ENCODE data around the gene KPRP.

DNA sequence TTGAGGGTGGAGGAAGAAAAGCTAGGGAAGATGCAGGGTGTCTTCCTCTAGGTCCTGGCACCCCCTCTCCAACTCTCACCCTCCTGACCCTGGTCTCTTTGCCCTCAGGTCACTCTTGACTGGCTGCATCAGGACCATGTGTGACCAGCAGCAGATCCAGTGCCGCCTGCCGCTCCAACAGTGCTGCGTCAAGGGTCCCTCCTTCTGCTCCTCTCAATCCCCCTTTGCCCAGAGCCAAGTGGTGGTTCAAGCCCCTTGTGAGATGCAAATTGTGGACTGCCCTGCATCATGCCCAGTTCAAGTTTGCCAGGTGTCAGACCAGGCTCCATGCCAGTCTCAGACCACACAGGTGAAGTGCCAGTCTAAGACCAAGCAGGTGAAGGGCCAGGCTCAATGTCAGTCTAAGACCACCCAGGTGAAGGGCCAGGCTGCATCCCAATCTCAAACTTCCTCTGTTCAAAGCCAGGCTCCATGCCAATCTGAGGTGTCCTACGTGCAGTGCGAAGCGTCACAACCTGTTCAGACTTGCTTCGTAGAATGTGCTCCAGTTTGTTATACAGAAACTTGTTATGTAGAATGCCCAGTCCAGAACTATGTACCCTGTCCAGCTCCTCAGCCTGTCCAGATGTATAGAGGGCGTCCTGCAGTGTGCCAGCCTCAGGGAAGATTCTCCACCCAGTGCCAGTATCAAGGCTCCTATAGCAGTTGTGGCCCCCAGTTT, 1.8 kb downstream of the KPRP start:
- TF ChIP-seq YY1 (tag by site-specific recombination; IDR thresholded peaks at IDR 0.05) = no peak
- TF ChIP-seq, protein P1, sequence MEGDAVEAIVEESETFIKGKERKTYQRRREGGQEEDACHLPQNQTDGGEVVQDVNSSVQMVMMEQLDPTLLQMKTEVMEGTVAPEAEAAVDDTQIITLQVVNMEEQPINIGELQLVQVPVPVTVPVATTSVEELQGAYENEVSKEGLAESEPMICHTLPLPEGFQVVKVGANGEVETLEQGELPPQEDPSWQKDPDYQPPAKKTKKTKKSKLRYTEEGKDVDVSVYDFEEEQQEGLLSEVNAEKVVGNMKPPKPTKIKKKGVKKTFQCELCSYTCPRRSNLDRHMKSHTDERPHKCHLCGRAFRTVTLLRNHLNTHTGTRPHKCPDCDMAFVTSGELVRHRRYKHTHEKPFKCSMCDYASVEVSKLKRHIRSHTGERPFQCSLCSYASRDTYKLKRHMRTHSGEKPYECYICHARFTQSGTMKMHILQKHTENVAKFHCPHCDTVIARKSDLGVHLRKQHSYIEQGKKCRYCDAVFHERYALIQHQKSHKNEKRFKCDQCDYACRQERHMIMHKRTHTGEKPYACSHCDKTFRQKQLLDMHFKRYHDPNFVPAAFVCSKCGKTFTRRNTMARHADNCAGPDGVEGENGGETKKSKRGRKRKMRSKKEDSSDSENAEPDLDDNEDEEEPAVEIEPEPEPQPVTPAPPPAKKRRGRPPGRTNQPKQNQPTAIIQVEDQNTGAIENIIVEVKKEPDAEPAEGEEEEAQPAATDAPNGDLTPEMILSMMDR (tag by site-specific recombination; IDR thresholded peaks at IDR 0.05) = no peak
- TF ChIP-seq, protein P2, sequence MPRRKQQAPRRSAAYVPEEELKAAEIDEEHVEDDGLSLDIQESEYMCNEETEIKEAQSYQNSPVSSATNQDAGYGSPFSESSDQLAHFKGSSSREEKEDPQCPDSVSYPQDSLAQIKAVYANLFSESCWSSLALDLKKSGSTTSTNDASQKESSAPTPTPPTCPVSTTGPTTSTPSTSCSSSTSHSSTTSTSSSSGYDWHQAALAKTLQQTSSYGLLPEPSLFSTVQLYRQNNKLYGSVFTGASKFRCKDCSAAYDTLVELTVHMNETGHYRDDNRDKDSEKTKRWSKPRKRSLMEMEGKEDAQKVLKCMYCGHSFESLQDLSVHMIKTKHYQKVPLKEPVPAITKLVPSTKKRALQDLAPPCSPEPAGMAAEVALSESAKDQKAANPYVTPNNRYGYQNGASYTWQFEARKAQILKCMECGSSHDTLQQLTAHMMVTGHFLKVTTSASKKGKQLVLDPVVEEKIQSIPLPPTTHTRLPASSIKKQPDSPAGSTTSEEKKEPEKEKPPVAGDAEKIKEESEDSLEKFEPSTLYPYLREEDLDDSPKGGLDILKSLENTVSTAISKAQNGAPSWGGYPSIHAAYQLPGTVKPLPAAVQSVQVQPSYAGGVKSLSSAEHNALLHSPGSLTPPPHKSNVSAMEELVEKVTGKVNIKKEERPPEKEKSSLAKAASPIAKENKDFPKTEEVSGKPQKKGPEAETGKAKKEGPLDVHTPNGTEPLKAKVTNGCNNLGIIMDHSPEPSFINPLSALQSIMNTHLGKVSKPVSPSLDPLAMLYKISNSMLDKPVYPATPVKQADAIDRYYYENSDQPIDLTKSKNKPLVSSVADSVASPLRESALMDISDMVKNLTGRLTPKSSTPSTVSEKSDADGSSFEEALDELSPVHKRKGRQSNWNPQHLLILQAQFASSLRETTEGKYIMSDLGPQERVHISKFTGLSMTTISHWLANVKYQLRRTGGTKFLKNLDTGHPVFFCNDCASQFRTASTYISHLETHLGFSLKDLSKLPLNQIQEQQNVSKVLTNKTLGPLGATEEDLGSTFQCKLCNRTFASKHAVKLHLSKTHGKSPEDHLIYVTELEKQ (tag by site-specific recombination; IDR thresholded peaks at IDR 0.05; ENCODE audit: borderline replicate concordance) = no peak
- TF ChIP-seq, protein P3, sequence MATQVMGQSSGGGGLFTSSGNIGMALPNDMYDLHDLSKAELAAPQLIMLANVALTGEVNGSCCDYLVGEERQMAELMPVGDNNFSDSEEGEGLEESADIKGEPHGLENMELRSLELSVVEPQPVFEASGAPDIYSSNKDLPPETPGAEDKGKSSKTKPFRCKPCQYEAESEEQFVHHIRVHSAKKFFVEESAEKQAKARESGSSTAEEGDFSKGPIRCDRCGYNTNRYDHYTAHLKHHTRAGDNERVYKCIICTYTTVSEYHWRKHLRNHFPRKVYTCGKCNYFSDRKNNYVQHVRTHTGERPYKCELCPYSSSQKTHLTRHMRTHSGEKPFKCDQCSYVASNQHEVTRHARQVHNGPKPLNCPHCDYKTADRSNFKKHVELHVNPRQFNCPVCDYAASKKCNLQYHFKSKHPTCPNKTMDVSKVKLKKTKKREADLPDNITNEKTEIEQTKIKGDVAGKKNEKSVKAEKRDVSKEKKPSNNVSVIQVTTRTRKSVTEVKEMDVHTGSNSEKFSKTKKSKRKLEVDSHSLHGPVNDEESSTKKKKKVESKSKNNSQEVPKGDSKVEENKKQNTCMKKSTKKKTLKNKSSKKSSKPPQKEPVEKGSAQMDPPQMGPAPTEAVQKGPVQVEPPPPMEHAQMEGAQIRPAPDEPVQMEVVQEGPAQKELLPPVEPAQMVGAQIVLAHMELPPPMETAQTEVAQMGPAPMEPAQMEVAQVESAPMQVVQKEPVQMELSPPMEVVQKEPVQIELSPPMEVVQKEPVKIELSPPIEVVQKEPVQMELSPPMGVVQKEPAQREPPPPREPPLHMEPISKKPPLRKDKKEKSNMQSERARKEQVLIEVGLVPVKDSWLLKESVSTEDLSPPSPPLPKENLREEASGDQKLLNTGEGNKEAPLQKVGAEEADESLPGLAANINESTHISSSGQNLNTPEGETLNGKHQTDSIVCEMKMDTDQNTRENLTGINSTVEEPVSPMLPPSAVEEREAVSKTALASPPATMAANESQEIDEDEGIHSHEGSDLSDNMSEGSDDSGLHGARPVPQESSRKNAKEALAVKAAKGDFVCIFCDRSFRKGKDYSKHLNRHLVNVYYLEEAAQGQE (tag by site-specific recombination; IDR thresholded peaks at IDR 0.05) = no peak
- TF ChIP-seq ZNF510 (tag by site-specific recombination; IDR thresholded peaks at IDR 0.05; ENCODE audit: insufficient replicate concordance) = no peak
- no peak for TF ChIP-seq ZNF274 (IDR thresholded peaks at IDR 0.05; ENCODE audit: low read length)
- no peak for TF ChIP-seq ZNF274 (tag by site-specific recombination; IDR thresholded peaks at IDR 0.05; ENCODE audit: borderline replicate concordance)
- no peak for TF ChIP-seq KLF16 (tag by site-specific recombination; IDR thresholded peaks at IDR 0.05)
- TF ChIP-seq, protein P4, sequence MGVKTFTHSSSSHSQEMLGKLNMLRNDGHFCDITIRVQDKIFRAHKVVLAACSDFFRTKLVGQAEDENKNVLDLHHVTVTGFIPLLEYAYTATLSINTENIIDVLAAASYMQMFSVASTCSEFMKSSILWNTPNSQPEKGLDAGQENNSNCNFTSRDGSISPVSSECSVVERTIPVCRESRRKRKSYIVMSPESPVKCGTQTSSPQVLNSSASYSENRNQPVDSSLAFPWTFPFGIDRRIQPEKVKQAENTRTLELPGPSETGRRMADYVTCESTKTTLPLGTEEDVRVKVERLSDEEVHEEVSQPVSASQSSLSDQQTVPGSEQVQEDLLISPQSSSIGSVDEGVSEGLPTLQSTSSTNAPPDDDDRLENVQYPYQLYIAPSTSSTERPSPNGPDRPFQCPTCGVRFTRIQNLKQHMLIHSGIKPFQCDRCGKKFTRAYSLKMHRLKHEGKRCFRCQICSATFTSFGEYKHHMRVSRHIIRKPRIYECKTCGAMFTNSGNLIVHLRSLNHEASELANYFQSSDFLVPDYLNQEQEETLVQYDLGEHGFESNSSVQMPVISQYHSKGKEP (tag by site-specific recombination; IDR thresholded peaks at IDR 0.05) = no peak
